HepG2 (cell line): ENCODE data around the gene ANGPTL2. TPM values are rescaled to one million over a fixed set of nuclear protein-coding genes. Genes with fewer than 3 reads are reported as not detected.

ENCODE experiments used
- ATAC-seq: fragments of 200-7000 bp; cut with Tn5 transposase; 3 replicates; pipeline ENCODE4 v1.9.1; 2020; ENCODE audit warnings: mild to moderate bottlenecking, moderate library complexity
- BruUV-seq: library from RNA; stranded (reverse); fragments of 400-500 nt; replicated peaks from 2 replicates; lab custom pipeline; 2021; lab: Mats Ljungman, UMichigan
- CTCF ChIA-PET: fragments of 300-600 bp; formaldehyde crosslinking; extraction: SDS; loops from one replicate; lab custom pipeline; 2021; ENCODE audit warnings: low total read pairs, inconsistent platforms, low intra/inter-chr PET ratio; lab: Yijun Ruan, JAX
- POLR2A ChIA-PET: fragments of 350-600 bp; sonication (Branson Sonifier 250); formaldehyde crosslinking; loops from one replicate; lab custom pipeline; 2020; ENCODE audit warnings: antibody characterized with exemption, inconsistent platforms; lab: Yijun Ruan, JAX
- DNase-seq: peaks from one replicate; pipeline ENCODE4 v3.0.0-alpha.2; 2015; ENCODE audit warnings: low spot score
- FAIRE-seq: peaks from 3 replicates; lab custom pipeline; 2011; peaks lifted over from hg19 to GRCh38; lab: Jason Lieb, UNC
- H2AFZ ChIP-seq: one replicate; pipeline ENCODE4 v1.6.1; 2011; ENCODE audit warnings: low read length, inconsistent platforms
- H3K27ac ChIP-seq: fragments of 300-600 bp; 3 replicates; pipeline ENCODE4 v1.8.0; 2011; ENCODE audit warnings: mixed run types, mild to moderate bottlenecking, mixed read lengths, low read length, inconsistent platforms; ENCODE audit not compliant: insufficient read depth; ENCODE audit errors: extremely low read length
- H3K27me3 ChIP-seq, 2 experiments: fragments of 200-600 bp in 1 of 2; 2 replicates in 1 of 2; 3 replicates in 1 of 2; pipeline versions ENCODE4 v1.6.0 to v1.8.0; 2011; ENCODE audit warnings: low read length in 2 of 2, mild to moderate bottlenecking in 2 of 2, moderate library complexity in 2 of 2, inconsistent platforms in 1 of 2; ENCODE audit not compliant: insufficient read depth in 2 of 2, control insufficient read depth in 1 of 2
- H3K36me3 ChIP-seq, 2 experiments: fragments of 200-600 bp in 1 of 2; replicated peaks in 1 of 2; 2 replicates in 1 of 2; 3 replicates in 1 of 2; pipeline versions ENCODE4 v1.5.1 to v1.8.0; 2011; ENCODE audit warnings: low read length in 2 of 2, inconsistent platforms in 1 of 2; ENCODE audit not compliant: insufficient read depth in 2 of 2, control insufficient read depth in 1 of 2
- H3K4me1 ChIP-seq: 2 replicates; pipeline ENCODE4 v1.5.1; 2012; ENCODE audit warnings: low read length, inconsistent platforms; ENCODE audit not compliant: insufficient read depth
- H3K4me2 ChIP-seq: 2 replicates; pipeline ENCODE4 v1.6.0; 2011; ENCODE audit warnings: low read depth, low read length, inconsistent platforms
- H3K4me3 ChIP-seq, 3 experiments: fragments of 200-600 bp in 1 of 3; sonication (generic), shearing (Covaris generic) in 1 of 3; replicated peaks in 1 of 3; 2 replicates each; pipeline ENCODE4 v1.5.1; 2011 to 2016; ENCODE audit warnings: low read length in 3 of 3, inconsistent platforms in 2 of 3, low read depth in 2 of 3, mild to moderate bottlenecking in 2 of 3, control low read depth in 1 of 3, mixed read lengths in 1 of 3; ENCODE audit not compliant: insufficient read depth in 1 of 3
- H3K79me2 ChIP-seq: one replicate; pipeline ENCODE4 v1.6.1; 2011; ENCODE audit warnings: low read length, inconsistent platforms; ENCODE audit not compliant: insufficient read depth
- H3K9ac ChIP-seq: 2 replicates; pipeline ENCODE4 v1.6.0; 2011; ENCODE audit warnings: mild to moderate bottlenecking, low read depth, low read length, inconsistent platforms; ENCODE audit not compliant: insufficient read depth
- H3K9me3 ChIP-seq: 2 replicates; pipeline ENCODE4 v1.5.1; 2012; ENCODE audit warnings: mild to moderate bottlenecking, low read length
- H4K20me1 ChIP-seq: 2 replicates; pipeline ENCODE4 v1.6.0; 2011; ENCODE audit warnings: inconsistent platforms, mild to moderate bottlenecking, low read length, moderate library complexity; ENCODE audit not compliant: insufficient read depth
- AHR ChIP-seq: IDR thresholded peaks from 2 replicates; pipeline ENCODE4 v1.6.1; 2018; ENCODE audit warnings: missing genetic modification reagents, missing compliant biosample characterization
- AKNA ChIP-seq: sonication (generic); formaldehyde crosslinking; IDR thresholded peaks from 2 replicates; pipeline ENCODE4 v1.4.0; 2020; ENCODE audit warnings: missing genetic modification reagents, borderline replicate concordance
- CTCF ChIP-seq: sonication (generic); formaldehyde crosslinking; IDR thresholded peaks from 2 replicates; pipeline ENCODE4 v1.5.0; 2020; ENCODE audit warnings: mild to moderate bottlenecking, missing genetic modification reagents, moderate library complexity
- MED13 ChIP-seq: sonication (generic); formaldehyde crosslinking; IDR thresholded peaks from 2 replicates; pipeline ENCODE4 v1.5.0; 2020; ENCODE audit warnings: missing genetic modification reagents
- SP140L ChIP-seq: sonication (generic); formaldehyde crosslinking; IDR thresholded peaks from 2 replicates; pipeline ENCODE4 v1.4.0; 2020; ENCODE audit warnings: missing genetic modification reagents, borderline replicate concordance
- ZNF292 ChIP-seq: sonication (generic); formaldehyde crosslinking; IDR thresholded peaks from 2 replicates; pipeline ENCODE4 v1.8.1; 2022; ENCODE audit warnings: mild to moderate bottlenecking, low read depth, missing genetic modification reagents, borderline replicate concordance
- ZNF558 ChIP-seq: sonication (generic); formaldehyde crosslinking; IDR thresholded peaks from 2 replicates; pipeline ENCODE4 v1.9.0; 2022; ENCODE audit warnings: mild to moderate bottlenecking, missing genetic modification reagents, borderline replicate concordance
- ZSCAN25 ChIP-seq: sonication (generic); formaldehyde crosslinking; IDR thresholded peaks from 2 replicates; pipeline ENCODE4 v1.8.0; 2022; ENCODE audit warnings: mild to moderate bottlenecking, missing genetic modification reagents
- WGBS: methylation state at CpG from one replicate; pipeline ENCODE4 v1.1.6; 2017; ENCODE audit warnings: low lambda C conversion rate; 5-methylcytosine and 5-hydroxymethylcytosine counted together
- in situ Hi-C: cut with HindIII; loops from 2 replicates; pipeline ENCODE4 v1.10.0; 2017; ENCODE audit warnings: low pct_unique_long_range_greater_than_20kb; ENCODE audit not compliant: extremely low pct_ligation_motif_present
- intact Hi-C: fragments of 100-400 bp; cut with micrococcal nuclease; formaldehyde crosslinking; loops from one replicate; pipeline ENCODE4 v1.10.0; 2022; ENCODE audit not compliant: unreplicated experiment
- polyA plus RNA-seq, 8 experiments: library from polyadenylated mRNA; depleted of rRNA in 3 of 8; stranded (reverse) in 7 of 8; unstranded in 1 of 8; fragments of >200 nt; fragmentation: Illumina TruSeq in 4 of 8; extraction: Trizol in 4 of 8; gene quantifications; 2 replicates each; pipeline versions ENCODE4 v1.2.1 to v1.2.3, GENCODE V29; 2011 to 2016; ENCODE audit warnings: low read depth in 4 of 8, missing spikeins in 1 of 8, mixed read lengths in 1 of 8; ENCODE audit not compliant: insufficient read depth in 1 of 8
- total RNA-seq, 5 experiments: library from RNA; depleted of rRNA; stranded (reverse); fragments of >200 nt; fragmentation: Illumina TruSeq; extraction: Trizol; gene quantifications; 2 replicates each; pipeline ENCODE4 v1.2.3, GENCODE V29; 2016; ENCODE audit warnings: low read depth in 1 of 5
- TF ChIP-seq, protein P1 (sequence below): sonication (generic); formaldehyde crosslinking; IDR thresholded peaks from 2 replicates; pipeline ENCODE4 v1.5.1; 2020; ENCODE audit warnings: mild to moderate bottlenecking, missing genetic modification reagents, borderline replicate concordance
- TF ChIP-seq, protein P2 (sequence below): sonication (generic); formaldehyde crosslinking; IDR thresholded peaks from 2 replicates; pipeline ENCODE4 v1.5.0; 2020; ENCODE audit warnings: mild to moderate bottlenecking, missing genetic modification reagents

The ANGPTL2 gene
- total and polyA plus RNA-seq, 2 of the 13 experiments (the other 11 are each of a cell fraction or from before 2014, with no cell fraction given): 0.91 to 21.0 TPM

- TF ChIP-seq AKNA (CRISPR knock-in tag): no peak
Observed at GRCh38 chr9:127077644-127077946, 44.8 kb downstream of the ANGPTL2 start (continued).

DNA sequence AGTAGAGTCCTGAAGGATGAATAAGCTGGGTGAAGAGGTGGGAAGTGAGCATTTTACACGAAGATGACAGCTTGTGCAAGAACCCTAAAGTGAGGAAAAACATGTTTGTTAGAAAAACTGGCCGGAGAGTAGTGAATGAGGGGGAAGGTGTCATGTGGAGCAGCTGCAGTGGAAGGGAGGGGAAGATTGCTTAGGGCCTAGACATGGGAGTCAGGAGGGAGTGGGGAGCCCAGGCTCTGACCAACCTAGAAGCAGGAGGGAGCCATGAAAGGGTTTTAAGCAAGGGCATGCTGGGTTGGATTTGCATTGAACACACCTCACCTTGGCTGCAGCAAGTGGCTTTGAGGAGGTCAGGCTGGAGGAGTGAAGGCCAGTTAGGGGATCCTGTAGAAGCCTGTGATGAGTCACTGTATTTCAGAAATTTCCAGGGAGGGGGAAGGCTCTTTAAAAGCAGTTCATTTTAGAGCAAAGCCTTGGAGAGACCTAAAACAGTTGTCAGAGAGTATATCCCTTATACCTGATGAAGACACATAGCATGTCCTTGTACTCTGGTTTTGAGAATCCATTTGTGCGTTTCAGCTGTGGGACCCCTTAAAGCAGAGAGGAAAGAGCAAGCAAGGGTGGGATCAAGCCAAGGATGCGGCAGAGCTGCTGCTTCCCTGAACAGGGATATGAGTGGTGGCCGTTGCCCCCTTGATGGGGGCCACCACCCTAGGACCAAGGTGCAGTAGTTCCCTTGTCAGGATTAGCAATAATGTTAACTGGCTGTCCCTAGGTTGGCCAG is 45.4 kb downstream of the ANGPTL2 start:
- CTCF ChIA-PET: no interaction called here
- H3K27ac ChIP-seq: no peak overlapping the region
- BruUV-seq: no TSS peak
- TF ChIP-seq CTCF (CRISPR knock-in tag): no peak
- TF ChIP-seq, protein P1, sequence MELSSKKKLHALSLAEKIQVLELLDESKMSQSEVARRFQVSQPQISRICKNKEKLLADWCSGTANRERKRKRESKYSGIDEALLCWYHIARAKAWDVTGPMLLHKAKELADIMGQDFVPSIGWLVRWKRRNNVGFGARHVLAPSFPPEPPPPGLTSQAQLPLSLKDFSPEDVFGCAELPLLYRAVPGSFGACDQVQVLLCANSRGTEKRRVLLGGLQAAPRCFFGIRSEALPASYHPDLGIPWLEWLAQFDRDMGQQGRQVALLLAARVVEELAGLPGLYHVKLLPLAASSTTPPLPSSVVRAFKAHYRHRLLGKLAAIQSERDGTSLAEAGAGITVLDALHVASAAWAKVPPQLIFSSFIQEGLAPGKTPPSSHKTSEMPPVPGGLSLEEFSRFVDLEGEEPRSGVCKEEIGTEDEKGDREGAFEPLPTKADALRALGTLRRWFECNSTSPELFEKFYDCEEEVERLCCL: no peak
- no peak for TF ChIP-seq MED13 (CRISPR knock-in tag)
- TF ChIP-seq SP140L: no peak
- TF ChIP-seq ZNF558 (CRISPR knock-in tag): no peak
- no peak for TF ChIP-seq ZSCAN25 (CRISPR knock-in tag)
- TF ChIP-seq AHR: no peak
- TF ChIP-seq ZNF292 (CRISPR knock-in tag): no peak
- TF ChIP-seq, protein P2, sequence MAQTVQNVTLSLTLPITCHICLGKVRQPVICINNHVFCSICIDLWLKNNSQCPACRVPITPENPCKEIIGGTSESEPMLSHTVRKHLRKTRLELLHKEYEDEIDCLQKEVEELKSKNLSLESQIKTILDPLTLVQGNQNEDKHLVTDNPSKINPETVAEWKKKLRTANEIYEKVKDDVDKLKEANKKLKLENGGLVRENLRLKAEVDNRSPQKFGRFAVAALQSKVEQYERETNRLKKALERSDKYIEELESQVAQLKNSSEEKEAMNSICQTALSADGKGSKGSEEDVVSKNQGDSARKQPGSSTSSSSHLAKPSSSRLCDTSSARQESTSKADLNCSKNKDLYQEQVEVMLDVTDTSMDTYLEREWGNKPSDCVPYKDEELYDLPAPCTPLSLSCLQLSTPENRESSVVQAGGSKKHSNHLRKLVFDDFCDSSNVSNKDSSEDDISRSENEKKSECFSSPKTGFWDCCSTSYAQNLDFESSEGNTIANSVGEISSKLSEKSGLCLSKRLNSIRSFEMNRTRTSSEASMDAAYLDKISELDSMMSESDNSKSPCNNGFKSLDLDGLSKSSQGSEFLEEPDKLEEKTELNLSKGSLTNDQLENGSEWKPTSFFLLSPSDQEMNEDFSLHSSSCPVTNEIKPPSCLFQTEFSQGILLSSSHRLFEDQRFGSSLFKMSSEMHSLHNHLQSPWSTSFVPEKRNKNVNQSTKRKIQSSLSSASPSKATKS (CRISPR knock-in tag): no peak

More for the DNA sequence above, 45.4 kb downstream of the ANGPTL2 start:
- H3K4me3 ChIP-seq: no peak overlapping the region
- in situ Hi-C loops (no loop called here), intact Hi-C loops (no loop called here)
- no peak overlapping the region for H3K9ac ChIP-seq
- ATAC-seq: no peak
- no peaks in the 10 kb centered on the region for H3K79me2 ChIP-seq
- H4K20me1 ChIP-seq: no peaks in the 10 kb centered on the region
- no peaks in the 10 kb centered on the region for H3K27me3 ChIP-seq
- peaks cover 25% of the 10 kb centered on the region for H3K4me1 ChIP-seq
- POLR2A ChIA-PET: no interaction called here
- H3K9me3 ChIP-seq: no peaks in the 10 kb centered on the region
- WGBS: 86% methylated on average over 5 of the region's 5 CpGs
- H3K4me2 ChIP-seq: no peak overlapping the region
- no peaks in the 10 kb centered on the region for H3K36me3 ChIP-seq
- FAIRE-seq: no peak
- no peak overlapping the region for H2AFZ ChIP-seq
- no peak for DNase-seq
